Fibroblast of pulmonary artery (primary cell): ENCODE data around the gene TXNDC11.
A peak's percentile ranks its signal among the peaks of the same experiment; 100 is the strongest.

Experiments used
- DNase-seq: peaks from one replicate; pipeline ENCODE4 v3.0.0-alpha.2; 2010; ENCODE audit warnings: low read depth
- H3K4me3 ChIP-seq: replicated peaks from 2 replicates; pipeline ENCODE4 v1.5.1; 2011; ENCODE audit warnings: low read depth, mild to moderate bottlenecking, control low read depth, low read length, moderate library complexity
- TF ChIP-seq, protein P1 (sequence below): IDR thresholded peaks from 2 replicates; pipeline ENCODE4 v1.5.1; 2011; ENCODE audit warnings: mild to moderate bottlenecking, control low read depth, low read length, inconsistent platforms; ENCODE audit errors: missing control alignments

Gene TXNDC11

GRCh38 chr16:11740567-11740966 is 2.1 kb downstream of the TXNDC11 start:
- TF ChIP-seq, protein P1, sequence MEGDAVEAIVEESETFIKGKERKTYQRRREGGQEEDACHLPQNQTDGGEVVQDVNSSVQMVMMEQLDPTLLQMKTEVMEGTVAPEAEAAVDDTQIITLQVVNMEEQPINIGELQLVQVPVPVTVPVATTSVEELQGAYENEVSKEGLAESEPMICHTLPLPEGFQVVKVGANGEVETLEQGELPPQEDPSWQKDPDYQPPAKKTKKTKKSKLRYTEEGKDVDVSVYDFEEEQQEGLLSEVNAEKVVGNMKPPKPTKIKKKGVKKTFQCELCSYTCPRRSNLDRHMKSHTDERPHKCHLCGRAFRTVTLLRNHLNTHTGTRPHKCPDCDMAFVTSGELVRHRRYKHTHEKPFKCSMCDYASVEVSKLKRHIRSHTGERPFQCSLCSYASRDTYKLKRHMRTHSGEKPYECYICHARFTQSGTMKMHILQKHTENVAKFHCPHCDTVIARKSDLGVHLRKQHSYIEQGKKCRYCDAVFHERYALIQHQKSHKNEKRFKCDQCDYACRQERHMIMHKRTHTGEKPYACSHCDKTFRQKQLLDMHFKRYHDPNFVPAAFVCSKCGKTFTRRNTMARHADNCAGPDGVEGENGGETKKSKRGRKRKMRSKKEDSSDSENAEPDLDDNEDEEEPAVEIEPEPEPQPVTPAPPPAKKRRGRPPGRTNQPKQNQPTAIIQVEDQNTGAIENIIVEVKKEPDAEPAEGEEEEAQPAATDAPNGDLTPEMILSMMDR: no peak
- H3K4me3 ChIP-seq: peak overlapping the region; percentile 91
- DNase-seq: no peak

GRCh38 chr16:11738742-11739544 is 3.7 kb downstream of the TXNDC11 start:
- H3K4me3 ChIP-seq: no peak overlapping the region
- DNase-seq: no peak
- TF ChIP-seq, protein P1: no peak

- no peak overlapping the region for H3K4me3 ChIP-seq
- no peak for DNase-seq
- TF ChIP-seq, protein P1: no peak
These were observed 4.9 kb downstream of the TXNDC11 start for GRCh38 chr16:11737713-11738112.

DNA sequence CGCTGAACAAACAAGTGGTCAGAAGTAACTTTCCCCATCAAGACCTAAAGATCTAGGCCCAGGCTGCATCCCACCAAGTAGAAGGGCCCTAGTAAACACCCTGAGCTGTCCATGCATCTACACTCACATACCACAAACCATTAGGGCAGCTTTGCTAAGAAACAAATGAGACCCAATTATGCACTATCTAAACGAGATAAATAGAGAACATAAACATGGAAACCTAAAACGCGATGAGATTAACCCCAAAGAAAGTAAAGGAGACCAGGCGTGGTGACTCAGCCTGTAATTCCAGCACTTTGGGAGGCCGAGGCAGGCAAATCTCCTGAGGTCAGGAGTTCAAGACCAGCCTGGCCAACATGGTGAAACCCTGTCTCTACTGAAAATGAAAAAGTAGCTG is 5.8 kb downstream of the TXNDC11 start:
- TF ChIP-seq, protein P1: no peak
- DNase-seq: no peak
- no peak overlapping the region for H3K4me3 ChIP-seq

DNA sequence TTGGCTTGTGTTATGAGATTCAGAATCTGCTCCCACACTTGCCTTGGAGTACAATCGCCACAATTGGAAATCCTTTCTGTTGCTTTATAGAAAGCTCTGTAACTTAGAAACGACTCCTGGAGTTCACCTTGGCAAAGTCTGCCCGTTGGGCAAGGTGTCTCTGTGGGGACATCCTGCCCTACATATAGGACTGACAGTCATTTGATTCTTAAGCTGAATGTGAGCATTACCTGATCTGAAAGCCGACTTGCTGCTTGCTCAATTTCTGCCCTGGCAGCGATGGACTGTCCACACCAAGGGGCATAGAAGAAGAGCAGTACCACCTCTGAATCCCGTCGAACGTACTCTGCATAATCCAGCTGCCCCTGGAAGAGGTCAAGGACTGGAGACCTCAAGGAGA is 6.9 kb downstream of the TXNDC11 start:
- TF ChIP-seq, protein P1: no peak
- DNase-seq: no peak
- H3K4me3 ChIP-seq: no peak overlapping the region

GRCh38 chr16:11734653-11735043 is 8.0 kb downstream of the TXNDC11 start:
- TF ChIP-seq, protein P1: no peak
- H3K4me3 ChIP-seq: no peak overlapping the region
- no peak for DNase-seq
